Hepatocyte (in vitro differentiated cells): Measurements from ENCODE around the gene SOCS3.

Experiments used
- CTCF ChIP-seq: fragments of 200-600 bp; sonication (generic); IDR thresholded peaks from 2 replicates; pipeline ENCODE4 v1.5.1; 2016; ENCODE audit warnings: antibody characterized with exemption, mild to moderate bottlenecking; ENCODE audit not compliant: poor library complexity
- EZH2 ChIP-seq: fragments of 200-600 bp; sonication (generic); IDR thresholded peaks from 2 replicates; pipeline ENCODE4 v1.6.1; 2016; ENCODE audit warnings: antibody characterized with exemption, mild to moderate bottlenecking, borderline replicate concordance

- TF ChIP-seq CTCF, result no peak
- no peak for TF ChIP-seq EZH2
These were observed at the start of gene SOCS3 for GRCh38 chr17:78359997-78360370.
